Hematopoietic multipotent progenitor cell treated with erythropoietin and hydrocortisone succinate and interleukin-3 and kit ligand, for 15 days (in vitro differentiated cells): ENCODE results near the gene CSRNP3.

Experiments used
- DNase-seq: peaks from one replicate; pipeline ENCODE4 v3.0.0-alpha.2; 2015; ENCODE audit warnings: low spot score

CSRNP3 gene

GRCh38 chr2:165469417-165469816, at the start of gene CSRNP3:
CSRNP3 (plus strand) TSS chr2:165469698; CDS start chr2:165595066, 125,368 bp downstream.
- DNase-seq: no peak

- no peak for DNase-seq
These were observed 49.3 kb upstream of the CSRNP3 start for GRCh38 chr2:165420231-165420630.

GRCh38 chr2:165423081-165423480, 46.4 kb upstream of the CSRNP3 start:
- no peak for DNase-seq

- DNase-seq: no peak
These were observed 43.9 kb upstream of the CSRNP3 start for GRCh38 chr2:165425556-165425955.

- DNase-seq: no peak
These were observed 41.8 kb upstream of the CSRNP3 start for GRCh38 chr2:165427686-165428085.

- no peak for DNase-seq
These were observed 40.6 kb upstream of the CSRNP3 start for GRCh38 chr2:165428926-165429325.

GRCh38 chr2:165431014-165431413, 38.5 kb upstream of the CSRNP3 start:
- no peak for DNase-seq

- no peak for DNase-seq
These were observed 37.1 kb upstream of the CSRNP3 start for GRCh38 chr2:165432234-165432966.

- DNase-seq: no peak
These were observed 34.5 kb upstream of the CSRNP3 start for GRCh38 chr2:165434865-165435496.

GRCh38 chr2:165435611-165436010, 33.9 kb upstream of the CSRNP3 start:
- DNase-seq: no peak

GRCh38 chr2:165436559-165436958, 32.9 kb upstream of the CSRNP3 start:
- DNase-seq: no peak

- DNase-seq: no peak
These were observed 29.1 kb upstream of the CSRNP3 start for GRCh38 chr2:165440367-165440766.

- no peak for DNase-seq
These were observed 26.0 kb upstream of the CSRNP3 start for GRCh38 chr2:165443511-165443910.

GRCh38 chr2:165448406-165448805, 21.1 kb upstream of the CSRNP3 start:
- no peak for DNase-seq

GRCh38 chr2:165450156-165450555, 19.3 kb upstream of the CSRNP3 start:
- DNase-seq: no peak

GRCh38 chr2:165452327-165452726, 17.2 kb upstream of the CSRNP3 start:
- DNase-seq: no peak

- no peak for DNase-seq
These were observed 15.9 kb upstream of the CSRNP3 start for GRCh38 chr2:165453561-165454094.

GRCh38 chr2:165454905-165455304, 14.6 kb upstream of the CSRNP3 start:
- DNase-seq: no peak

GRCh38 chr2:165456027-165456426, 13.5 kb upstream of the CSRNP3 start:
- DNase-seq: no peak

GRCh38 chr2:165462443-165462842, 7.1 kb upstream of the CSRNP3 start:
- no peak for DNase-seq

GRCh38 chr2:165466386-165466785, 3.1 kb upstream of the CSRNP3 start:
- DNase-seq: no peak

GRCh38 chr2:165467921-165468320, 1.6 kb upstream of the CSRNP3 start:
- no peak for DNase-seq

GRCh38 chr2:165470361-165470760, 863 bp downstream of the CSRNP3 start:
- no peak for DNase-seq
